ENCODE data around the gene PIK3CA. TPM values are rescaled to one million over a fixed set of nuclear protein-coding genes. Genes with fewer than 3 reads are reported as not detected.
"Not testable (repeated sequence)": the region's sequence is repeated elsewhere in the genome, so short reads cannot be mapped to it uniquely, and the experiment has no call there.

The PIK3CA gene
- total RNA-seq, 2 experiments from 2014 or later: 16.6 to 17.7 TPM

- POLR2A ChIA-PET: no interaction called here
- CTCF ChIA-PET: no interaction called here
Observed at GRCh38 chr3:179250803-179251476, 102.8 kb downstream of the PIK3CA start, which contains the start of gene KCNMB3. Gene KCNMB3, minus strand, starts transcription at chr3:179251114. Its CDS starts 124 bp downstream, at chr3:179250990.

- POLR2A ChIA-PET: no interaction called here
- CTCF ChIA-PET: no interaction called here
Observed at GRCh38 chr3:179256813-179257212, 108.7 kb downstream of the PIK3CA start.

GRCh38 chr3:179257742-179258141 is 109.6 kb downstream of the PIK3CA start:
- CTCF ChIA-PET, POLR2A ChIA-PET: not testable (repeated sequence)

GRCh38 chr3:179258820-179259219 is 110.7 kb downstream of the PIK3CA start:
- POLR2A ChIA-PET: no interaction called here
- CTCF ChIA-PET: no interaction called here

- CTCF ChIA-PET, POLR2A ChIA-PET: not testable (repeated sequence)
Observed at GRCh38 chr3:179259959-179260756, 112.0 kb downstream of the PIK3CA start.

- ChIA-PET POLR2A (no interaction called here), CTCF (interaction anchor here (1.1 kb wide), 1 partner anchor 15 kb away, joined by 3 read pairs; no protein-coding TSS in a partner anchor)
Observed at GRCh38 chr3:179260949-179261765, 113.0 kb downstream of the PIK3CA start.

- ChIA-PET CTCF (no interaction called here), POLR2A (no interaction called here)
Observed at GRCh38 chr3:179263134-179263533, 115.0 kb downstream of the PIK3CA start.

GRCh38 chr3:179264449-179264848 is 116.3 kb downstream of the PIK3CA start:
- ChIA-PET CTCF (no interaction called here), POLR2A (no interaction called here)

- ChIA-PET POLR2A (no interaction called here), CTCF (interaction anchor here (1.1 kb wide), 1 partner anchor 11 kb away, joined by 3 read pairs; no protein-coding TSS in a partner anchor)
Observed at GRCh38 chr3:179265092-179265491, 116.9 kb downstream of the PIK3CA start.

GRCh38 chr3:179265875-179266274 is 117.7 kb downstream of the PIK3CA start:
- CTCF ChIA-PET: interaction anchor here (1.1 kb wide), 1 partner anchor 10 kb away, joined by 3 read pairs; no protein-coding TSS in a partner anchor
- POLR2A ChIA-PET: no interaction called here

- ChIA-PET CTCF (no interaction called here), POLR2A (no interaction called here)
Observed at GRCh38 chr3:179266701-179267211, 118.6 kb downstream of the PIK3CA start.

GRCh38 chr3:179268400-179269051 is 120.4 kb downstream of the PIK3CA start:
- ChIA-PET CTCF (no interaction called here), POLR2A (no interaction called here)

- ChIA-PET CTCF (no interaction called here), POLR2A (interaction anchor here (0.6 kb wide), 1 partner anchor 159 kb away, joined by 3 read pairs; no protein-coding TSS in a partner anchor)
Observed at GRCh38 chr3:179269152-179269707, 121.1 kb downstream of the PIK3CA start.

GRCh38 chr3:179272385-179272784 is 124.2 kb downstream of the PIK3CA start:
- CTCF ChIA-PET: no interaction called here

GRCh38 chr3:179274434-179274833 is 126.3 kb downstream of the PIK3CA start:
- CTCF ChIA-PET, POLR2A ChIA-PET: not testable (repeated sequence)

More at GRCh38 chr3:179272385-179272784, 124.2 kb downstream of the PIK3CA start:
- POLR2A ChIA-PET: no interaction called here

GRCh38 chr3:179276001-179276400 is 127.8 kb downstream of the PIK3CA start:
- ChIA-PET CTCF (interaction anchor here (1.1 kb wide), 2 partner anchors 11 to 14 kb away, joined by 3 read pairs; no protein-coding TSS in a partner anchor), POLR2A (interaction anchor here (0.7 kb wide), 1 partner anchor 30 kb away, joined by 4 read pairs; no protein-coding TSS in a partner anchor)

GRCh38 chr3:179276743-179277142 is 128.6 kb downstream of the PIK3CA start:
- ChIA-PET CTCF (interaction anchor here (1.1 kb wide), 1 partner anchor 12 kb away, joined by 3 read pairs; no protein-coding TSS in a partner anchor), POLR2A (no interaction called here)

GRCh38 chr3:179278151-179278550 is 130.0 kb downstream of the PIK3CA start:
- ChIA-PET POLR2A (no interaction called here), CTCF (no interaction called here)
